ENCODE data around the gene RAVER2.
"Not testable (repeated sequence)": the region's sequence is repeated elsewhere in the genome, so short reads cannot be mapped to it uniquely, and the experiment has no call there.

Gene RAVER2

GRCh38 chr1:64748222-64748621 lies 3.3 kb downstream of the RAVER2 start:
- FAIRE-seq, result no peak
- DNase-seq (ENCODE audit: insufficient read length, low spot score), result no peak

- no peak for DNase-seq (ENCODE audit: insufficient read length, low spot score)
- no peak for FAIRE-seq
Observed at GRCh38 chr1:64748706-64749105, 3.8 kb downstream of the RAVER2 start.

- FAIRE-seq (no peak), DNase-seq (ENCODE audit: insufficient read length, low spot score) (no peak)
Observed at GRCh38 chr1:64750092-64750491, 5.2 kb downstream of the RAVER2 start.

- DNase-seq (ENCODE audit: insufficient read length, low spot score), result no peak
- FAIRE-seq, result no peak
Observed at GRCh38 chr1:64750875-64751274, 6.0 kb downstream of the RAVER2 start.

- FAIRE-seq, result no peak
- DNase-seq (ENCODE audit: insufficient read length, low spot score), result no peak
Observed at GRCh38 chr1:64754173-64754572, 9.3 kb downstream of the RAVER2 start.

- no peak for FAIRE-seq
Observed at GRCh38 chr1:64755361-64755760, 10.5 kb downstream of the RAVER2 start.

GRCh38 chr1:64756770-64757169 lies 11.9 kb downstream of the RAVER2 start:
- no peak for FAIRE-seq
- no peak for DNase-seq (ENCODE audit: insufficient read length, low spot score)

More at GRCh38 chr1:64755361-64755760, 10.5 kb downstream of the RAVER2 start:
- no peak for DNase-seq (ENCODE audit: insufficient read length, low spot score)

GRCh38 chr1:64757213-64757612 lies 12.3 kb downstream of the RAVER2 start:
- no peak for DNase-seq (ENCODE audit: insufficient read length, low spot score)
- no peak for FAIRE-seq

GRCh38 chr1:64758233-64758632 lies 13.4 kb downstream of the RAVER2 start:
- FAIRE-seq, result no peak
- no peak for DNase-seq (ENCODE audit: insufficient read length, low spot score)

GRCh38 chr1:64759968-64760367 lies 15.1 kb downstream of the RAVER2 start:
- DNase-seq (ENCODE audit: insufficient read length, low spot score) (no peak), FAIRE-seq (no peak)

- FAIRE-seq, result no peak
- DNase-seq (ENCODE audit: insufficient read length, low spot score), result no peak
Observed at GRCh38 chr1:64765012-64765411, 20.1 kb downstream of the RAVER2 start.

GRCh38 chr1:64765826-64766225 lies 21.0 kb downstream of the RAVER2 start:
- DNase-seq (ENCODE audit: insufficient read length, low spot score) (no peak), FAIRE-seq (no peak)

- DNase-seq (ENCODE audit: insufficient read length, low spot score) (no peak), FAIRE-seq (no peak)
Observed at GRCh38 chr1:64766429-64766828, 21.6 kb downstream of the RAVER2 start.

GRCh38 chr1:64769482-64769881 lies 24.6 kb downstream of the RAVER2 start:
- FAIRE-seq, result no peak
- no peak for DNase-seq (ENCODE audit: insufficient read length, low spot score)

GRCh38 chr1:64769971-64770370 lies 25.1 kb downstream of the RAVER2 start:
- DNase-seq (ENCODE audit: insufficient read length, low spot score) (no peak), FAIRE-seq (no peak)

GRCh38 chr1:64773306-64773705 lies 28.4 kb downstream of the RAVER2 start:
- not testable (repeated sequence) for DNase-seq (ENCODE audit: insufficient read length, low spot score); FAIRE-seq

- DNase-seq (ENCODE audit: insufficient read length, low spot score) (no peak), FAIRE-seq (no peak)
Observed at GRCh38 chr1:64775113-64775512, 30.2 kb downstream of the RAVER2 start.

- DNase-seq (ENCODE audit: insufficient read length, low spot score); FAIRE-seq: not testable (repeated sequence)
Observed at GRCh38 chr1:64782044-64782443, 37.2 kb downstream of the RAVER2 start.

GRCh38 chr1:64782848-64783247 lies 38.0 kb downstream of the RAVER2 start:
- not testable (repeated sequence) for FAIRE-seq

GRCh38 chr1:64790832-64791487 lies 46.1 kb downstream of the RAVER2 start:
- DNase-seq (ENCODE audit: insufficient read length, low spot score) (no peak), FAIRE-seq (no peak)

More at GRCh38 chr1:64782848-64783247, 38.0 kb downstream of the RAVER2 start:
- not testable (repeated sequence) for DNase-seq (ENCODE audit: insufficient read length, low spot score)

GRCh38 chr1:64798872-64799271 lies 54.0 kb downstream of the RAVER2 start:
- FAIRE-seq (no peak), DNase-seq (ENCODE audit: insufficient read length, low spot score) (no peak)

- FAIRE-seq (no peak), DNase-seq (ENCODE audit: insufficient read length, low spot score) (no peak)
Observed at GRCh38 chr1:64801851-64802523, 57.1 kb downstream of the RAVER2 start.
